NCI-H345 treated with DMSO at 0.1 percent for 48 hours (cell line): ENCODE results near the gene PARP9.
"Not testable (repeated sequence)": the region's sequence is repeated elsewhere in the genome, so short reads cannot be mapped to it uniquely, and the experiment has no call there.

Experiments used
- DNase-seq: peaks from one replicate; lab custom pipeline; 2025; ENCODE audit not compliant: unreplicated experiment; lab: John Stamatoyannopoulos, UW

PARP9 gene

GRCh38 chr3:122523317-122523716, 40.8 kb downstream of the PARP9 start:
- no peak for DNase-seq

- DNase-seq, result no peak
These were observed 43.2 kb downstream of the PARP9 start for GRCh38 chr3:122520861-122521260.

GRCh38 chr3:122519693-122520092, 44.4 kb downstream of the PARP9 start:
- DNase-seq, result no peak

GRCh38 chr3:122516846-122517360, 47.2 kb downstream of the PARP9 start:
- no peak for DNase-seq

- no peak for DNase-seq
These were observed 48.2 kb downstream of the PARP9 start for GRCh38 chr3:122515870-122516269.

- DNase-seq, result no peak
These were observed 49.1 kb downstream of the PARP9 start for GRCh38 chr3:122515020-122515468.

GRCh38 chr3:122514123-122515019, 49.7 kb downstream of the PARP9 start, which contains the start of gene KPNA1:
Gene KPNA1 (minus strand): TSS chr3:122514939. CDS start chr3:122496565, 18,374 bp downstream.
- peak; percentile 64 for DNase-seq

- no peak for DNase-seq
These were observed 50.5 kb downstream of the PARP9 start for GRCh38 chr3:122513386-122514122.

GRCh38 chr3:122512284-122512683, 51.8 kb downstream of the PARP9 start:
- no peak for DNase-seq

GRCh38 chr3:122510878-122511535, 53.1 kb downstream of the PARP9 start:
- no peak for DNase-seq

- not testable (repeated sequence) for DNase-seq
These were observed 55.2 kb downstream of the PARP9 start for GRCh38 chr3:122508944-122509343.

- no peak for DNase-seq
These were observed 55.8 kb downstream of the PARP9 start for GRCh38 chr3:122508135-122508914.

GRCh38 chr3:122506450-122506849, 57.6 kb downstream of the PARP9 start:
- no peak for DNase-seq

- DNase-seq, result no peak
These were observed 58.4 kb downstream of the PARP9 start for GRCh38 chr3:122505676-122506075.

- no peak for DNase-seq
These were observed 61.2 kb downstream of the PARP9 start for GRCh38 chr3:122502941-122503340.

GRCh38 chr3:122502139-122502538, 62.0 kb downstream of the PARP9 start:
- no peak for DNase-seq

GRCh38 chr3:122500964-122501363, 63.1 kb downstream of the PARP9 start:
- DNase-seq, result not testable (repeated sequence)

- no peak for DNase-seq
These were observed 65.9 kb downstream of the PARP9 start for GRCh38 chr3:122498152-122498551.

GRCh38 chr3:122497425-122497824, 66.7 kb downstream of the PARP9 start:
- no peak for DNase-seq

- no peak for DNase-seq
These were observed 67.6 kb downstream of the PARP9 start for GRCh38 chr3:122496508-122496907.
